DND-41 (cell line): ENCODE data around the gene ZNF566.

Source experiments
- ATAC-seq: fragments of 200-7000 bp; cut with Tn5 transposase; 3 replicates; pipeline ENCODE4 v1.9.1; 2021; ENCODE audit warnings: low read depth; ENCODE audit not compliant: insufficient read depth
- DNase-seq: peaks from one replicate; pipeline ENCODE4 v3.0.0-alpha.2; 2020
- H2AFZ ChIP-seq: 2 replicates; pipeline ENCODE4 v1.6.0; 2012; ENCODE audit warnings: low read depth, low read length
- H3K27ac ChIP-seq: 2 replicates; pipeline ENCODE4 v1.5.1; 2012; ENCODE audit warnings: low read length, inconsistent platforms
- H3K27me3 ChIP-seq: fragments of 200-600 bp; sonication (generic); 2 replicates; pipeline ENCODE4 v1.6.0; 2012; ENCODE audit warnings: low read length, mild to moderate bottlenecking, inconsistent platforms; ENCODE audit not compliant: insufficient read depth, poor library complexity
- H3K36me3 ChIP-seq: 2 replicates; pipeline ENCODE4 v1.5.1; 2012; ENCODE audit warnings: low read length, inconsistent platforms; ENCODE audit not compliant: insufficient read depth
- H3K4me1 ChIP-seq: 2 replicates; pipeline ENCODE4 v1.5.1; 2012; ENCODE audit warnings: mild to moderate bottlenecking, low read length; ENCODE audit not compliant: insufficient read depth
- H3K4me2 ChIP-seq: 2 replicates; pipeline ENCODE4 v1.6.0; 2012; ENCODE audit warnings: mild to moderate bottlenecking, moderate library complexity, low read length, inconsistent platforms; ENCODE audit not compliant: insufficient read depth
- H3K4me3 ChIP-seq, 2 experiments: fragments of 200-600 bp in 1 of 2; shearing (Covaris generic) in 1 of 2; 2 replicates each; pipeline ENCODE4 v1.5.1; 2012 to 2016; ENCODE audit warnings: inconsistent platforms in 2 of 2, low read length in 2 of 2, mild to moderate bottlenecking in 2 of 2, low read depth in 1 of 2, moderate library complexity in 1 of 2
- H3K79me2 ChIP-seq: 2 replicates; pipeline ENCODE4 v1.6.0; 2012; ENCODE audit warnings: low read length, inconsistent platforms; ENCODE audit not compliant: insufficient read depth
- H3K9ac ChIP-seq: 2 replicates; pipeline ENCODE4 v1.6.0; 2012; ENCODE audit warnings: low read depth, mild to moderate bottlenecking, inconsistent platforms, low read length, moderate library complexity
- H3K9me3 ChIP-seq: 2 replicates; pipeline ENCODE4 v1.5.1; 2012; ENCODE audit warnings: low read length, moderate library complexity, mild to moderate bottlenecking, inconsistent platforms; ENCODE audit not compliant: insufficient read depth, severe bottlenecking
- H4K20me1 ChIP-seq: 2 replicates; pipeline ENCODE4 v1.6.0; 2012; ENCODE audit warnings: low read length; ENCODE audit not compliant: insufficient read depth
- EZH2 ChIP-seq: IDR thresholded peaks from 3 replicates; pipeline ENCODE4 v1.6.1; 2012; ENCODE audit warnings: borderline replicate concordance, low read depth, mild to moderate bottlenecking, moderate library complexity, low read length, inconsistent platforms; ENCODE audit not compliant: severe bottlenecking
- TF ChIP-seq, protein P1 (sequence below): IDR thresholded peaks from 2 replicates; pipeline ENCODE4 v1.5.1; 2012; ENCODE audit warnings: borderline replicate concordance, low read length, moderate library complexity, mild to moderate bottlenecking; ENCODE audit not compliant: poor library complexity, severe bottlenecking; ENCODE audit errors: extremely low read depth

The ZNF566 gene

DNA sequence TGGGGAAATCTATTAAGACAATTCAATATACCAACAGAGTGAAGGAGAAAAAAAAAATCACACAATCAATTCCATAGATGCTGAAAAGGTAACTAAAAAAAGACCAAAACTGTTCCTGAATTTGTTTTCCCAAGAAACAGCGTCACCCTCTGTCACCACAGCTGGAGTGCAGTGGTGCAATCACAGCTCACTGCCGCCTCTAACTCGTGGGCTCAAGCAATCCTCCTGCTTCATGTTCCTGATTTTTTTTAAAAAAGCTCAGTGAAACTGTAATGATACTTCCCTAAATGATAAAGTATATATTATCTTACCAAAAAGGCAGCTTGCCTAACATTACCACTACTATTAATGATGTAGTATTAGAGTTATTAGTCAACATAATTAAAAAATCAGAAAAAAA is 90.8 kb downstream of the ZNF566 start:
- Histone ChIP-seq H4K20me1 (no peaks in the 10 kb centered on the region), H3K9me3 (peaks cover 32% of the 10 kb centered on the region), H3K79me2 (no peaks in the 10 kb centered on the region), H3K9ac (no peak overlapping the region), H3K4me2 (no peak overlapping the region), H2AFZ (no peak overlapping the region), H3K27ac (no peak overlapping the region), H3K27me3 (no peaks in the 10 kb centered on the region), H3K4me3 (no peak overlapping the region), H3K4me1 (no peaks in the 10 kb centered on the region), H3K36me3 (peaks cover 97% of the 10 kb centered on the region)
- no peak for DNase-seq
- no peak for ATAC-seq
- no peak for TF ChIP-seq EZH2
- TF ChIP-seq, protein P1, sequence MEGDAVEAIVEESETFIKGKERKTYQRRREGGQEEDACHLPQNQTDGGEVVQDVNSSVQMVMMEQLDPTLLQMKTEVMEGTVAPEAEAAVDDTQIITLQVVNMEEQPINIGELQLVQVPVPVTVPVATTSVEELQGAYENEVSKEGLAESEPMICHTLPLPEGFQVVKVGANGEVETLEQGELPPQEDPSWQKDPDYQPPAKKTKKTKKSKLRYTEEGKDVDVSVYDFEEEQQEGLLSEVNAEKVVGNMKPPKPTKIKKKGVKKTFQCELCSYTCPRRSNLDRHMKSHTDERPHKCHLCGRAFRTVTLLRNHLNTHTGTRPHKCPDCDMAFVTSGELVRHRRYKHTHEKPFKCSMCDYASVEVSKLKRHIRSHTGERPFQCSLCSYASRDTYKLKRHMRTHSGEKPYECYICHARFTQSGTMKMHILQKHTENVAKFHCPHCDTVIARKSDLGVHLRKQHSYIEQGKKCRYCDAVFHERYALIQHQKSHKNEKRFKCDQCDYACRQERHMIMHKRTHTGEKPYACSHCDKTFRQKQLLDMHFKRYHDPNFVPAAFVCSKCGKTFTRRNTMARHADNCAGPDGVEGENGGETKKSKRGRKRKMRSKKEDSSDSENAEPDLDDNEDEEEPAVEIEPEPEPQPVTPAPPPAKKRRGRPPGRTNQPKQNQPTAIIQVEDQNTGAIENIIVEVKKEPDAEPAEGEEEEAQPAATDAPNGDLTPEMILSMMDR, result no peak
